HL-60 (cell line): ENCODE results near the gene ZRANB3.

Experiments used
- DNase-seq, 2 experiments: peaks; one replicate each; pipeline ENCODE4 v3.0.0-alpha.2; 2010 to 2020; ENCODE audit warnings: low read depth in 1 of 2, low spot score in 1 of 2
- H3K27ac ChIP-seq: fragments of 250-450 bp; sonication (Bioruptor Pico); replicated peaks from 2 replicates; pipeline ENCODE4 v1.5.1; 2020; ENCODE audit warnings: mild to moderate bottlenecking, moderate library complexity
- H3K27me3 ChIP-seq: fragments of 250-450 bp; sonication (Bioruptor Pico); 2 replicates; pipeline ENCODE4 v1.5.1; 2021; ENCODE audit warnings: mild to moderate bottlenecking, moderate library complexity; ENCODE audit not compliant: insufficient read depth, poor library complexity, severe bottlenecking
- H3K4me3 ChIP-seq: replicated peaks from 2 replicates; pipeline ENCODE4 v1.5.1; 2011; ENCODE audit warnings: mild to moderate bottlenecking, control low read depth, low read length; ENCODE audit not compliant: insufficient read depth
- CTCF ChIP-seq: IDR thresholded peaks from one replicate; pipeline ENCODE4 v1.5.1; 2011; ENCODE audit warnings: low read length, control low read depth, inconsistent platforms; ENCODE audit not compliant: insufficient read depth
- GABPA ChIP-seq: IDR thresholded peaks from 2 replicates; pipeline ENCODE4 v1.6.1; 2012; ENCODE audit warnings: low read depth
- POLR2AphosphoS5 ChIP-seq: IDR thresholded peaks from 2 replicates; pipeline ENCODE4 v1.6.1; 2012; ENCODE audit warnings: low read depth
- REST ChIP-seq: IDR thresholded peaks from 2 replicates; pipeline ENCODE4 v1.6.1; 2012; ENCODE audit warnings: low read depth; ENCODE audit not compliant: insufficient replicate concordance
- SPI1 ChIP-seq: IDR thresholded peaks from 2 replicates; pipeline ENCODE4 v1.6.1; 2012; ENCODE audit warnings: low read depth, mild to moderate bottlenecking, borderline replicate concordance

ZRANB3 gene

GRCh38 chr2:135203944-135204343 lies 327.1 kb downstream of the ZRANB3 start:
- no peak for DNase-seq
- Histone ChIP-seq H3K27ac (no peak overlapping the region), H3K27me3 (no peaks in the 10 kb centered on the region), H3K4me3 (no peak overlapping the region)
- TF ChIP-seq CTCF, result no peak
- no peak for TF ChIP-seq GABPA
- TF ChIP-seq SPI1, result no peak
- no peak for TF ChIP-seq POLR2AphosphoS5
- no peak for TF ChIP-seq REST

- Histone ChIP-seq H3K27me3 (no peaks in the 10 kb centered on the region), H3K27ac (no peak overlapping the region), H3K4me3 (no peak overlapping the region)
- TF ChIP-seq CTCF (no peak), SPI1 (no peak)
- DNase-seq, result no peak
Observed at GRCh38 chr2:135202751-135203150, 328.3 kb downstream of the ZRANB3 start.

GRCh38 chr2:135198481-135198880 lies 332.5 kb downstream of the ZRANB3 start:
- Histone ChIP-seq H3K27ac (no peak overlapping the region), H3K27me3 (no peaks in the 10 kb centered on the region), H3K4me3 (no peak overlapping the region)
- DNase-seq, result no peak
- no peak for TF ChIP-seq REST
- TF ChIP-seq CTCF, result no peak
- no peak for TF ChIP-seq GABPA
- no peak for TF ChIP-seq SPI1
- no peak for TF ChIP-seq POLR2AphosphoS5

- Histone ChIP-seq H3K27ac (no peak overlapping the region), H3K27me3 (no peaks in the 10 kb centered on the region), H3K4me3 (no peak overlapping the region)
- DNase-seq, result no peak
- TF ChIP-seq GABPA (no peak), CTCF (no peak), POLR2AphosphoS5 (no peak), REST (no peak), SPI1 (no peak)
Observed at GRCh38 chr2:135190799-135191198, 340.2 kb downstream of the ZRANB3 start.
